Fibroblast of skin of left biceps (primary cell): ENCODE measurements around the gene MALT1.
"Not testable (repeated sequence)": the region's sequence is repeated elsewhere in the genome, so short reads cannot be mapped to it uniquely, and the experiment has no call there.

Source experiments
- DNase-seq, 2 experiments: peaks; one replicate each; pipeline ENCODE4 v3.0.0-alpha.2; 2013; ENCODE audit warnings: low read depth in 2 of 2

The MALT1 gene

GRCh38 chr18:58770601-58771000 is 99.3 kb downstream of the MALT1 start:
- no peak for DNase-seq

- no peak for DNase-seq
Measured at GRCh38 chr18:58772161-58772560, 100.9 kb downstream of the MALT1 start.

- DNase-seq: no peak
Measured at GRCh38 chr18:58776084-58776483, 104.8 kb downstream of the MALT1 start.

- not testable (repeated sequence) for DNase-seq
Measured at GRCh38 chr18:58776541-58776940, 105.3 kb downstream of the MALT1 start.

- DNase-seq: no peak
Measured at GRCh38 chr18:58777471-58777870, 106.2 kb downstream of the MALT1 start.

GRCh38 chr18:58779529-58779928 is 108.3 kb downstream of the MALT1 start:
- DNase-seq: no peak

- no peak for DNase-seq
Measured at GRCh38 chr18:58780045-58780444, 108.8 kb downstream of the MALT1 start.

GRCh38 chr18:58781627-58782194 is 110.4 kb downstream of the MALT1 start:
- DNase-seq: peak; percentile 51 to 54

GRCh38 chr18:58784601-58785137 is 113.4 kb downstream of the MALT1 start:
- no peak for DNase-seq

- DNase-seq: peak; percentile 70 to 71
Measured at GRCh38 chr18:58785171-58785805, 114.0 kb downstream of the MALT1 start.

- DNase-seq: no peak
Measured at GRCh38 chr18:58785870-58786269, 114.6 kb downstream of the MALT1 start.

- no peak for DNase-seq
Measured at GRCh38 chr18:58787536-58788149, 116.4 kb downstream of the MALT1 start.

GRCh38 chr18:58788470-58788869 is 117.2 kb downstream of the MALT1 start:
- no peak for DNase-seq

- DNase-seq: no peak
Measured at GRCh38 chr18:58788971-58789875, 118.0 kb downstream of the MALT1 start.

GRCh38 chr18:58789876-58790240 is 118.6 kb downstream of the MALT1 start:
- DNase-seq: no peak

GRCh38 chr18:58792086-58792485 is 120.8 kb downstream of the MALT1 start:
- DNase-seq: no peak

GRCh38 chr18:58793361-58793760 is 122.1 kb downstream of the MALT1 start:
- DNase-seq: peak; percentile 76 to 79

GRCh38 chr18:58796220-58796619 is 125.0 kb downstream of the MALT1 start:
- DNase-seq: no peak

- no peak for DNase-seq
Measured at GRCh38 chr18:58800582-58800981, 129.3 kb downstream of the MALT1 start.

GRCh38 chr18:58802959-58803358 is 131.7 kb downstream of the MALT1 start:
- no peak for DNase-seq

GRCh38 chr18:58803978-58804377 is 132.7 kb downstream of the MALT1 start:
- no peak for DNase-seq
